Right cardiac atrium (tissue), 5 donors: ENCODE measurements around the gene ZNF385D. TPM values are rescaled to one million over a fixed set of nuclear protein-coding genes. Genes with fewer than 3 reads are reported as not detected.
A peak's percentile ranks its signal among the peaks of the same experiment; 100 is the strongest.

Experiments
- ATAC-seq, 2 donors: fragments of 200-7000 bp; cut with Tn5 transposase; one replicate each; pipeline versions ENCODE4 v1.8.0 to v1.9.1; 2020; ENCODE audit warnings: moderate library complexity in 2 of 2, mild to moderate bottlenecking in 1 of 2
- DNase-seq, 3 donors: peaks; one replicate each; pipeline ENCODE4 v3.0.0-alpha.2; 2020
- H3K27ac ChIP-seq: one replicate; pipeline ENCODE4 v1.5.1; 2013; ENCODE audit warnings: mild to moderate bottlenecking, low read length, control low read depth, moderate library complexity
- H3K27me3 ChIP-seq: one replicate; pipeline ENCODE4 v1.6.1; 2013; ENCODE audit not compliant: control insufficient read depth, insufficient read depth
- H3K4me1 ChIP-seq: one replicate; pipeline ENCODE4 v1.6.1; 2013; ENCODE audit warnings: low read length; ENCODE audit not compliant: control insufficient read depth, insufficient read depth
- H3K4me3 ChIP-seq: one replicate; pipeline ENCODE4 v1.5.1; 2013; ENCODE audit warnings: low read length, control low read depth
- H3K9me3 ChIP-seq: one replicate; pipeline ENCODE4 v1.6.1; 2013; ENCODE audit warnings: low read length; ENCODE audit not compliant: control insufficient read depth
- WGBS: extraction: QIAGEN DNeasy Blood & Tissue Kit; methylation state at CpG from one replicate; pipeline ENCODE4 v1.1.7; 2013; 5-methylcytosine and 5-hydroxymethylcytosine counted together
- intact Hi-C, 4 donors: fragments of 100-400 bp; cut with DNase I; formaldehyde crosslinking; loops; one replicate each; pipeline versions ENCODE4 v1.11.0 to v1.14.0; 2022 to 2023
- polyA plus RNA-seq: library from polyadenylated mRNA; stranded (reverse); fragments of 200-250 nt; gene quantifications from one replicate; pipeline ENCODE4 v1.2.3, GENCODE V29; 2013
- total RNA-seq, 4 donors: library from RNA; stranded (reverse); fragmentation: NEBNext Ultra II Directional; extraction: Animal tissue kit (Norgen Biotek cat#: 25700); gene quantifications; one replicate each; pipeline ENCODE4 v1.2.1, GENCODE V29; 2021
- donor health status: healthy with polysubstance abuse.
- donor health status: DM: no; HTN: yes; CAD: no.
- donor health status: DM: no; HTN: no; CAD: no.
- donor health status: DM: no; HTN: yes; CAD: no; lungs with severe emphysema.
- donor health status: DM: yes; HTN: yes; CAD: no.

ZNF385D gene
- total and polyA plus RNA-seq, 5 donors = 0.86 to 1.8 (median 1.5) TPM

- no peak for ATAC-seq
- no peak overlapping the region for H3K4me3 ChIP-seq
- intact Hi-C loops = no loop called here
- H3K9me3 ChIP-seq = no peaks in the 10 kb centered on the region
- no peak overlapping the region for H3K27ac ChIP-seq
- no peaks in the 10 kb centered on the region for H3K4me1 ChIP-seq
- DNase-seq = no peak
- no peaks in the 10 kb centered on the region for H3K27me3 ChIP-seq
- WGBS = 92% methylated on average over 4 of the region's 4 CpGs
Measured at GRCh38 chr3:21722301-21722700, 28.7 kb downstream of the ZNF385D start.

- H3K27ac ChIP-seq = no peak overlapping the region
- WGBS = 83% methylated on average over 6 of the region's 6 CpGs
- no peak overlapping the region for H3K4me3 ChIP-seq
- H3K4me1 ChIP-seq = no peaks in the 10 kb centered on the region
- intact Hi-C loops = no loop called here
- H3K27me3 ChIP-seq = no peaks in the 10 kb centered on the region
- H3K9me3 ChIP-seq = no peaks in the 10 kb centered on the region
- ATAC-seq (no peak), DNase-seq (no peak)
Measured at GRCh38 chr3:21718943-21719591, 31.9 kb downstream of the ZNF385D start.

- 41% methylated on average over 3 of the region's 3 CpGs for WGBS
- DNase-seq (no peak), ATAC-seq (peak; percentile 38 to 69)
- no peaks in the 10 kb centered on the region for H3K27me3 ChIP-seq
- H3K9me3 ChIP-seq = no peaks in the 10 kb centered on the region
- H3K4me1 ChIP-seq = no peaks in the 10 kb centered on the region
- no peak overlapping the region for H3K4me3 ChIP-seq
- no peak overlapping the region for H3K27ac ChIP-seq
- intact Hi-C loops = no loop called here
Measured at GRCh38 chr3:21718161-21718765, 32.7 kb downstream of the ZNF385D start.

- Histone ChIP-seq H3K27ac (no peak overlapping the region), H3K4me1 (no peaks in the 10 kb centered on the region), H3K27me3 (no peaks in the 10 kb centered on the region), H3K9me3 (no peaks in the 10 kb centered on the region), H3K4me3 (no peak overlapping the region)
- 71% methylated on average over 2 of the region's 2 CpGs for WGBS
- ATAC-seq (no peak), DNase-seq (no peak)
- intact Hi-C loops = no loop called here
Measured at GRCh38 chr3:21715662-21716061, 35.3 kb downstream of the ZNF385D start.

GRCh38 chr3:21705769-21706168 lies 45.2 kb downstream of the ZNF385D start:
- WGBS = 35% methylated on average over 3 of the region's 3 CpGs
- no peaks in the 10 kb centered on the region for H3K27me3 ChIP-seq

GRCh38 chr3:21704796-21705195 lies 46.2 kb downstream of the ZNF385D start:
- H3K9me3 ChIP-seq = no peaks in the 10 kb centered on the region
- no peak overlapping the region for H3K27ac ChIP-seq
- H3K4me1 ChIP-seq = no peaks in the 10 kb centered on the region
- ATAC-seq (no peak), DNase-seq (no peak)
- intact Hi-C loops = no loop called here
- H3K4me3 ChIP-seq = no peak overlapping the region
- WGBS = 86% methylated on average over 1 of the region's 1 CpG
- H3K27me3 ChIP-seq = no peaks in the 10 kb centered on the region

More at GRCh38 chr3:21705769-21706168, 45.2 kb downstream of the ZNF385D start:
- peak; percentile 35 to 49 (median 38) for DNase-seq
- H3K9me3 ChIP-seq = no peaks in the 10 kb centered on the region
- H3K4me1 ChIP-seq = no peaks in the 10 kb centered on the region
- H3K27ac ChIP-seq = no peak overlapping the region
- no peak overlapping the region for H3K4me3 ChIP-seq
- intact Hi-C loops = no loop called here
- peak; percentile 57 to 84 for ATAC-seq

GRCh38 chr3:21703291-21703690 lies 47.7 kb downstream of the ZNF385D start:
- ATAC-seq = no peak
- intact Hi-C loops = no loop called here
- Histone ChIP-seq H3K27me3 (no peaks in the 10 kb centered on the region), H3K4me1 (no peaks in the 10 kb centered on the region), H3K27ac (no peak overlapping the region), H3K4me3 (no peak overlapping the region), H3K9me3 (no peaks in the 10 kb centered on the region)
- no peak for DNase-seq
- WGBS = 64% methylated on average over 2 of the region's 2 CpGs

- Histone ChIP-seq H3K4me1 (no peaks in the 10 kb centered on the region), H3K4me3 (no peak overlapping the region), H3K27ac (no peak overlapping the region), H3K9me3 (no peaks in the 10 kb centered on the region), H3K27me3 (no peaks in the 10 kb centered on the region)
- 69% methylated on average over 3 of the region's 3 CpGs for WGBS
- DNase-seq = no peak
- no peak for ATAC-seq
- intact Hi-C loops = no loop called here
Measured at GRCh38 chr3:21697707-21698106, 53.3 kb downstream of the ZNF385D start.

GRCh38 chr3:21694506-21694905 lies 56.5 kb downstream of the ZNF385D start:
- no peak for DNase-seq
- no peaks in the 10 kb centered on the region for H3K4me1 ChIP-seq
- no peak overlapping the region for H3K27ac ChIP-seq
- H3K9me3 ChIP-seq = no peaks in the 10 kb centered on the region
- no peaks in the 10 kb centered on the region for H3K27me3 ChIP-seq
- 86% methylated on average over 4 of the region's 4 CpGs for WGBS
- intact Hi-C loops = no loop called here
- no peak for ATAC-seq
- H3K4me3 ChIP-seq = no peak overlapping the region

- intact Hi-C loops = no loop called here
- ATAC-seq = no peak
- Histone ChIP-seq H3K27me3 (no peaks in the 10 kb centered on the region), H3K27ac (no peak overlapping the region), H3K4me3 (no peak overlapping the region), H3K9me3 (no peaks in the 10 kb centered on the region), H3K4me1 (peaks cover 2% of the 10 kb centered on the region)
- DNase-seq = no peak
- WGBS = 76% methylated on average over 6 of the region's 6 CpGs
Measured at GRCh38 chr3:21691036-21691435, 60.0 kb downstream of the ZNF385D start.

- ATAC-seq = no peak
- no peaks in the 10 kb centered on the region for H3K27me3 ChIP-seq
- DNase-seq = no peak
- no peak overlapping the region for H3K4me3 ChIP-seq
- no peaks in the 10 kb centered on the region for H3K9me3 ChIP-seq
- peaks cover 2% of the 10 kb centered on the region for H3K4me1 ChIP-seq
- no peak overlapping the region for H3K27ac ChIP-seq
- intact Hi-C loops = no loop called here
Measured at GRCh38 chr3:21682206-21682605, 68.8 kb downstream of the ZNF385D start.
